ENCODE data around the gene BLOC1S5. TPM values are rescaled to one million over a fixed set of nuclear protein-coding genes. Genes with fewer than 3 reads are reported as not detected.

The BLOC1S5 gene
- total and polyA plus RNA-seq, 2 of the 8 experiments (the other 6 are each of a cell fraction or from before 2014, with no cell fraction given), result 3.4 to 17.2 TPM

DNA sequence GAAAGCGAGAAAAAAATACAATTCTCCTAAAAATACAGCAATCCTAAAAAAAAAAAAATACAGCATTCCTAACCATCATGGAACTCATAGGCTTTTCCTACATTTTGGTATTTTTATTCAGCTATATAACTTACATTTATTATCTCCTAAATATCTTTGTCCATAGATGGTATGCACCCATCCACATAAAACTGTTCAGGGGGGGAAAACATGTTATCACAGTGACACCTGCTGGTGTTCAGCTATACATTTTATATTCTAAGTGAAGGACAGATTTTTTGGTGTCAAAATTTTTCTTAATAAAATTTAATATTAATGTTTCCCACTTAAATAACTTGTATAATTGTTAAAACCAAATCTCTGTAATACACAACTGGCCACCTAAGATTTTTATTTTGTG lies 58.0 kb downstream of the BLOC1S5 start (continued):
- TF ChIP-seq, protein P1, sequence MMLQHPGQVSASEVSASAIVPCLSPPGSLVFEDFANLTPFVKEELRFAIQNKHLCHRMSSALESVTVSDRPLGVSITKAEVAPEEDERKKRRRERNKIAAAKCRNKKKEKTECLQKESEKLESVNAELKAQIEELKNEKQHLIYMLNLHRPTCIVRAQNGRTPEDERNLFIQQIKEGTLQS (IDR thresholded peaks at IDR 0.05; ENCODE audit: insufficient read depth, low read depth, low read length), result no peak
- TF ChIP-seq, protein P2, sequence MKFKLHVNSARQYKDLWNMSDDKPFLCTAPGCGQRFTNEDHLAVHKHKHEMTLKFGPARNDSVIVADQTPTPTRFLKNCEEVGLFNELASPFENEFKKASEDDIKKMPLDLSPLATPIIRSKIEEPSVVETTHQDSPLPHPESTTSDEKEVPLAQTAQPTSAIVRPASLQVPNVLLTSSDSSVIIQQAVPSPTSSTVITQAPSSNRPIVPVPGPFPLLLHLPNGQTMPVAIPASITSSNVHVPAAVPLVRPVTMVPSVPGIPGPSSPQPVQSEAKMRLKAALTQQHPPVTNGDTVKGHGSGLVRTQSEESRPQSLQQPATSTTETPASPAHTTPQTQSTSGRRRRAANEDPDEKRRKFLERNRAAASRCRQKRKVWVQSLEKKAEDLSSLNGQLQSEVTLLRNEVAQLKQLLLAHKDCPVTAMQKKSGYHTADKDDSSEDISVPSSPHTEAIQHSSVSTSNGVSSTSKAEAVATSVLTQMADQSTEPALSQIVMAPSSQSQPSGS (IDR thresholded peaks at IDR 0.05; ENCODE audit: low read length), result no peak
